Common myeloid progenitor, CD34-positive (primary cell): ENCODE measurements around the gene MLLT10.
"Not testable (repeated sequence)": the region's sequence is repeated elsewhere in the genome, so short reads cannot be mapped to it uniquely, and the experiment has no call there.

ENCODE experiments used
- CTCF ChIA-PET: fragments of 350-600 bp; sonication (Branson Sonifier 250); formaldehyde crosslinking; loops from one replicate; lab custom pipeline; 2021; ENCODE audit warnings: antibody characterized with exemption; lab: Charles Lee
- POLR2A ChIA-PET: fragments of 350-600 bp; sonication (Branson Sonifier 250); formaldehyde crosslinking; loops from one replicate; lab custom pipeline; 2021; ENCODE audit warnings: antibody characterized with exemption; lab: Charles Lee
- DNase-seq, 3 donors: peaks; one replicate each; pipeline versions ENCODE4 v3.0.0 to v3.0.0-alpha.2; 2013
- H3K27ac ChIP-seq, 2 experiments: 1 replicate in 1 of 2; 2 replicates in 1 of 2; pipeline ENCODE4 v1.7.0; 2013; ENCODE audit warnings: inconsistent platforms in 2 of 2, low read length in 2 of 2, mild to moderate bottlenecking in 2 of 2, low read depth in 1 of 2, moderate library complexity in 1 of 2; ENCODE audit not compliant: severe bottlenecking in 2 of 2, insufficient read depth in 1 of 2, poor library complexity in 1 of 2
- H3K27me3 ChIP-seq, 5 experiments: replicated peaks in 2 of 5; 1 replicate in 3 of 5; 2 replicates in 2 of 5; pipeline versions ENCODE4 v1.6.1 to v1.7.0; 2013; ENCODE audit warnings: low read length in 4 of 5, mild to moderate bottlenecking in 2 of 5, moderate library complexity in 2 of 5, inconsistent platforms in 1 of 5; ENCODE audit not compliant: insufficient read depth in 5 of 5, control insufficient read depth in 4 of 5
- H3K36me3 ChIP-seq, 4 experiments: 1 replicate in 2 of 4; 2 replicates in 2 of 4; pipeline versions ENCODE4 v1.6.1 to v1.7.0; 2013; ENCODE audit warnings: low read length in 3 of 4, control low read depth in 1 of 4, mild to moderate bottlenecking in 1 of 4; ENCODE audit not compliant: control insufficient read depth in 4 of 4, insufficient read depth in 4 of 4
- H3K4me1 ChIP-seq, 4 experiments: 1 replicate in 3 of 4; 2 replicates in 1 of 4; pipeline versions ENCODE4 v1.6.1 to v1.7.1; 2013; ENCODE audit warnings: low read length in 3 of 4, mild to moderate bottlenecking in 3 of 4, control low read depth in 1 of 4, inconsistent platforms in 1 of 4, moderate library complexity in 1 of 4; ENCODE audit not compliant: control insufficient read depth in 4 of 4, insufficient read depth in 4 of 4; ENCODE audit errors: control extremely low read depth in 1 of 4
- H3K4me3 ChIP-seq, 7 experiments: 1 replicate in 4 of 7; 2 replicates in 3 of 7; pipeline versions ENCODE4 v1.5.1 to v1.7.0; 2013; ENCODE audit warnings: mild to moderate bottlenecking in 7 of 7, low read length in 6 of 7, moderate library complexity in 6 of 7, inconsistent platforms in 2 of 7, low read depth in 2 of 7, control low read depth in 1 of 7; ENCODE audit not compliant: insufficient read depth in 4 of 7, control insufficient read depth in 1 of 7; ENCODE audit errors: extremely low read depth in 1 of 7
- H3K9me3 ChIP-seq, 5 experiments: 1 replicate in 4 of 5; 2 replicates in 1 of 5; pipeline versions ENCODE4 v1.6.1 to v1.7.1; 2013; ENCODE audit warnings: low read length in 4 of 5, mild to moderate bottlenecking in 2 of 5, inconsistent platforms in 1 of 5, low read depth in 1 of 5, moderate library complexity in 1 of 5; ENCODE audit not compliant: control insufficient read depth in 4 of 5, insufficient read depth in 2 of 5; ENCODE audit errors: control extremely low read depth in 1 of 5
- WGBS: methylation state at CpG from one replicate; pipeline ENCODE4 v1.1.5; 2013; ENCODE audit not compliant: insufficient coverage; 5-methylcytosine and 5-hydroxymethylcytosine counted together

MLLT10 gene

GRCh38 chr10:21617267-21617666 lies 83.2 kb downstream of the MLLT10 start:
- Histone ChIP-seq H3K4me1 (no peaks in the 10 kb centered on the region), H3K27me3 (no peaks in the 10 kb centered on the region), H3K9me3 (no peaks in the 10 kb centered on the region), H3K4me3 (no peak overlapping the region), H3K27ac (no peak overlapping the region), H3K36me3 (peaks cover 4 to 20% (median 7%) of the 10 kb centered on the region in 4 experiments)
- DNase-seq, result no peak
- ChIA-PET CTCF (no interaction called here), POLR2A (no interaction called here)
- no CpG with 5 or more reads among the region's 3 CpGs for WGBS

- Histone ChIP-seq H3K4me3 (no peak overlapping the region), H3K36me3 (peaks cover 12 to 40% (median 27%) of the 10 kb centered on the region in 4 experiments), H3K9me3 (no peaks in the 10 kb centered on the region), H3K27ac (no peak overlapping the region), H3K4me1 (peaks cover 0 to 12% (median 8%) of the 10 kb centered on the region in 4 experiments), H3K27me3 (no peaks in the 10 kb centered on the region)
- ChIA-PET CTCF (no interaction called here), POLR2A (no interaction called here)
- no peak for DNase-seq
- no CpG with 5 or more reads among the region's 1 CpG for WGBS
Observed at GRCh38 chr10:21623291-21623690, 89.3 kb downstream of the MLLT10 start.

GRCh38 chr10:21624421-21624820 lies 90.4 kb downstream of the MLLT10 start:
- H3K4me1 ChIP-seq, result peaks cover 0 to 12% (median 8%) of the 10 kb centered on the region in 4 experiments
- H3K27ac ChIP-seq, POLR2A ChIA-PET, CTCF ChIA-PET, DNase-seq, H3K9me3 ChIP-seq, H3K27me3 ChIP-seq, H3K4me3 ChIP-seq: not testable (repeated sequence)
- WGBS, result 100% methylated on average over 3 of the region's 6 CpGs
- H3K36me3 ChIP-seq, result peaks cover 17 to 45% (median 27%) of the 10 kb centered on the region in 4 experiments

GRCh38 chr10:21624951-21625350 lies 90.9 kb downstream of the MLLT10 start:
- Histone ChIP-seq H3K4me1 (peaks cover 0 to 12% (median 8%) of the 10 kb centered on the region in 4 experiments), H3K36me3 (peaks cover 17 to 48% (median 24%) of the 10 kb centered on the region in 4 experiments), H3K27me3 (no peaks in the 10 kb centered on the region), H3K27ac (no peak overlapping the region), H3K9me3 (no peaks in the 10 kb centered on the region), H3K4me3 (no peak overlapping the region)
- WGBS, result 100% methylated on average over 2 of the region's 6 CpGs
- ChIA-PET POLR2A (no interaction called here), CTCF (no interaction called here)
- no peak for DNase-seq

- no peak overlapping the region for H3K27ac ChIP-seq
- CTCF ChIA-PET, result interaction anchor here (0.9 kb wide), 1 partner anchor 130 kb away, joined by 3 read pairs; no protein-coding TSS in a partner anchor
- no peaks in the 10 kb centered on the region for H3K9me3 ChIP-seq
- POLR2A ChIA-PET, result no interaction called here
- H3K36me3 ChIP-seq, result peaks cover 14 to 55% (median 23%) of the 10 kb centered on the region in 4 experiments
- WGBS, result 58% methylated on average over 2 of the region's 3 CpGs
- no peak overlapping the region for H3K4me3 ChIP-seq
- H3K27me3 ChIP-seq, result no peaks in the 10 kb centered on the region
- DNase-seq, result no peak
- H3K4me1 ChIP-seq, result peaks cover 0 to 12% (median 8%) of the 10 kb centered on the region in 4 experiments
Observed at GRCh38 chr10:21625623-21626229, 91.7 kb downstream of the MLLT10 start.

- Histone ChIP-seq H3K27ac (no peak overlapping the region), H3K4me1 (peaks cover 0 to 15% (median 8%) of the 10 kb centered on the region in 4 experiments), H3K27me3 (no peaks in the 10 kb centered on the region), H3K36me3 (peaks cover 16 to 55% (median 24%) of the 10 kb centered on the region in 4 experiments), H3K9me3 (no peaks in the 10 kb centered on the region), H3K4me3 (no peak overlapping the region)
- no peak for DNase-seq
- 100% methylated on average over 1 of the region's 3 CpGs for WGBS
- CTCF ChIA-PET, result interaction anchor here (0.5 to 0.9 kb wide), 3 partner anchors 10 to 131 kb away, joined by 3 read pairs; no protein-coding TSS in a partner anchor
- POLR2A ChIA-PET, result no interaction called here
Observed at GRCh38 chr10:21626457-21627161, 92.6 kb downstream of the MLLT10 start.

GRCh38 chr10:21627331-21627730 lies 93.3 kb downstream of the MLLT10 start:
- H3K36me3 ChIP-seq, result peaks cover 17 to 54% (median 25%) of the 10 kb centered on the region in 4 experiments
- ChIA-PET CTCF (no interaction called here), POLR2A (no interaction called here)
- H3K9me3 ChIP-seq, result no peaks in the 10 kb centered on the region
- no peak overlapping the region for H3K4me3 ChIP-seq
- H3K27ac ChIP-seq, result no peak overlapping the region
- peaks cover 0 to 15% (median 8%) of the 10 kb centered on the region in 4 experiments for H3K4me1 ChIP-seq
- DNase-seq, result no peak
- H3K27me3 ChIP-seq, result no peaks in the 10 kb centered on the region
